ENCODE results near the gene RPS2. TPM values are rescaled to one million over a fixed set of nuclear protein-coding genes. Genes with fewer than 3 reads are reported as not detected.

The RPS2 gene
- total RNA-seq, 1 experiment from 2014 or later: 2,961 TPM

GRCh38 chr16:1984347-1985225, 20.0 kb upstream of the RPS2 start:
- no peaks in the 10 kb centered on the region for H3K27me3 ChIP-seq (replicated peaks; ENCODE audit: control insufficient read depth, insufficient read depth, low read length)
- Mint-ChIP-seq H3K4me1 (ENCODE audit: low read depth, unreplicated experiment) (peaks cover 14% of the 10 kb centered on the region), H3K27ac (ENCODE audit: unreplicated experiment) (peak overlapping the region; percentile 76), H3K36me3 (ENCODE audit: insufficient read depth, unreplicated experiment) (peaks cover 38% of the 10 kb centered on the region), H3K4me3 (ENCODE audit: unreplicated experiment) (peak overlapping the region; percentile 83), H3K9me3 (ENCODE audit: unreplicated experiment) (no peaks in the 10 kb centered on the region), H3K27me3 (ENCODE audit: insufficient read depth, unreplicated experiment) (no peaks in the 10 kb centered on the region)
- H3K9me3 ChIP-seq: no peaks in the 10 kb centered on the region
- DNase-seq: peak; percentile 61 to 78
- H3K4me1 ChIP-seq: peaks cover 19% of the 10 kb centered on the region
- TF ChIP-seq CTCF (IDR thresholded peaks at IDR 0.05; ENCODE audit: insufficient read depth in 1 of 2, low read depth in 1 of 2, low read length in 1 of 2, severe bottlenecking in 1 of 2, unreplicated experiment in 1 of 2): no peak
- H3K4me3 ChIP-seq (ENCODE audit: low read depth, low read length): peak overlapping the region; percentile 74
- intact Hi-C loops (cut with micrococcal nuclease; ENCODE audit: unreplicated experiment): no loop called here
- TSS peak; percentile 37 for BruUV-seq (replicated peaks)
- peaks cover 5% of the 10 kb centered on the region; the same call in 1 of the 2 replicates for H3K36me3 ChIP-seq (ENCODE audit: control insufficient read depth, insufficient read depth, low read length)
- POLR2A ChIA-PET: interaction anchor here (0.7 to 1.7 kb wide), 3 partner anchors 13 to 171 kb away, joined by 5 to 13 read pairs (median 12); partner anchors contain the start of genes RPS2, TBL3 and TRAF7
- CTCF ChIA-PET: interaction anchor here (0.9 to 1.5 kb wide), 2 partner anchors 13 to 44 kb away, joined by 3 read pairs; partner anchors contain the start of gene TBL3

- Mint-ChIP-seq H3K4me1 (ENCODE audit: low read depth, unreplicated experiment) (peaks cover 12% of the 10 kb centered on the region), H3K9me3 (ENCODE audit: unreplicated experiment) (no peaks in the 10 kb centered on the region), H3K27ac (ENCODE audit: unreplicated experiment) (peak within 1 kb of the TSS; percentile 76), H3K4me3 (ENCODE audit: unreplicated experiment) (peak within 1 kb of the TSS; percentile 83), H3K27me3 (ENCODE audit: insufficient read depth, unreplicated experiment) (no peaks in the 10 kb centered on the region), H3K36me3 (ENCODE audit: insufficient read depth, unreplicated experiment) (peaks cover 38% of the 10 kb centered on the region)
- POLR2A ChIA-PET: interaction anchor here (1.0 to 1.7 kb wide), 2 partner anchors 12 to 19 kb away, joined by 12 to 13 read pairs; partner anchors contain the start of genes RPS2 and TBL3
- H3K4me3 ChIP-seq (ENCODE audit: low read depth, low read length): peak within 1 kb of the TSS; percentile 74
- peak; percentile 91 to 96 for DNase-seq
- BruUV-seq (replicated peaks): no TSS peak
- peaks cover 15% of the 10 kb centered on the region for H3K4me1 ChIP-seq
- H3K27me3 ChIP-seq (replicated peaks; ENCODE audit: control insufficient read depth, insufficient read depth, low read length): no peaks in the 10 kb centered on the region
- intact Hi-C loops (cut with micrococcal nuclease; ENCODE audit: unreplicated experiment): no loop called here
- H3K9me3 ChIP-seq: no peaks in the 10 kb centered on the region
- H3K36me3 ChIP-seq (ENCODE audit: control insufficient read depth, insufficient read depth, low read length): peaks cover 5% of the 10 kb centered on the region; the same call in 1 of the 2 replicates
- CTCF ChIA-PET: interaction anchor here (0.9 to 1.5 kb wide), 2 partner anchors 12 to 43 kb away, joined by 3 read pairs; partner anchors contain the start of gene TBL3
- peak in 1 of 2 experiments; percentile 33 for TF ChIP-seq CTCF (IDR thresholded peaks at IDR 0.05; ENCODE audit: insufficient read depth in 1 of 2, low read depth in 1 of 2, low read length in 1 of 2, severe bottlenecking in 1 of 2, unreplicated experiment in 1 of 2)
Measured at GRCh38 chr16:1983544-1984346, 19.1 kb upstream of the RPS2 start, which contains the start of gene GFER. Gene GFER, plus strand, starts transcription at chr16:1984193. Its CDS starts 26 bp downstream, at chr16:1984219.

Data from Caco-2 (cell line).